K562 (cell line): ENCODE results near the gene ITGA3.

Source experiments
- EZH2 ChIP-seq: IDR thresholded peaks from 2 replicates; pipeline ENCODE4 v1.6.1; 2012; ENCODE audit warnings: low read depth, mild to moderate bottlenecking, inconsistent platforms, low read length, borderline replicate concordance
- KAT2B ChIP-seq: IDR thresholded peaks from one replicate; pipeline ENCODE4 v1.6.1; 2012; ENCODE audit warnings: low read depth, mild to moderate bottlenecking, control low read depth, inconsistent platforms, low read length, moderate library complexity
- KLF16 ChIP-seq: IDR thresholded peaks from 2 replicates; pipeline ENCODE4 v1.6.1; 2016; ENCODE audit warnings: antibody characterized with exemption
- SP1 ChIP-seq: sonication (generic); formaldehyde crosslinking; IDR thresholded peaks from 2 replicates; pipeline ENCODE4 v1.8.1; 2022; ENCODE audit warnings: mild to moderate bottlenecking, missing genetic modification reagents

DNA sequence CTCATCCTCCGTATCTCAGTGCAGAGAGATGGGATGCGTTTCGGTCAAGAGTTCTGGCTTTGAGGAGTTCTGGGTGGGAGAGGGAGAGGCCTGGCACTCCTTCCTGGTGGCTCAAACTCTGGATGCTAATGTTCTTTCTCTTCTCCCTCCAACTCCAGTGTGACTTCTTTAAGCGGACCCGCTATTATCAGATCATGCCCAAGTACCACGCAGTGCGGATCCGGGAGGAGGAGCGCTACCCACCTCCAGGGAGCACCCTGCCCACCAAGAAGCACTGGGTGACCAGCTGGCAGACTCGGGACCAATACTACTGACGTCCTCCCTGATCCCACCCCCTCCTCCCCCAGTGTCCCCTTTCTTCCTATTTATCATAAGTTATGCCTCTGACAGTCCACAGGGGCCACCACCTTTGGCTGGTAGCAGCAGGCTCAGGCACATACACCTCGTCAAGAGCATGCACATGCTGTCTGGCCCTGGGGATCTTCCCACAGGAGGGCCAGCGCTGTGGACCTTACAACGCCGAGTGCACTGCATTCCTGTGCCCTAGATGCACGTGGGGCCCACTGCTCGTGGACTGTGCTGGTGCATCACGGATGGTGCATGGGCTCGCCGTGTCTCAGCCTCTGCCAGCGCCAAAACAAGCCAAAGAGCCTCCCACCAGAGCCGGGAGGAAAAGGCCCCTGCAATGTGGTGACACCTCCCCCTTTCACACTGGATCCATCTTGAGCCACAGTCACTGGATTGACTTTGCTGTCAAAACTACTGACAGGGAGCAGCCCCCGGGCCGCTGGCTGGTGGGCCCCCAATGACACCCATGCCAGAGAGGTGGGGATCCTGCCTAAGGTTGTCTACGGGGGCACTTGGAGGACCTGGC lies 33.3 kb downstream of the ITGA3 start:
- TF ChIP-seq EZH2, result no peak
- no peak for TF ChIP-seq KLF16
- no peak for TF ChIP-seq KAT2B
- no peak for TF ChIP-seq SP1 (CRISPR knock-in tag)
